Measurements from ENCODE around the gene MAGI3.

DNA sequence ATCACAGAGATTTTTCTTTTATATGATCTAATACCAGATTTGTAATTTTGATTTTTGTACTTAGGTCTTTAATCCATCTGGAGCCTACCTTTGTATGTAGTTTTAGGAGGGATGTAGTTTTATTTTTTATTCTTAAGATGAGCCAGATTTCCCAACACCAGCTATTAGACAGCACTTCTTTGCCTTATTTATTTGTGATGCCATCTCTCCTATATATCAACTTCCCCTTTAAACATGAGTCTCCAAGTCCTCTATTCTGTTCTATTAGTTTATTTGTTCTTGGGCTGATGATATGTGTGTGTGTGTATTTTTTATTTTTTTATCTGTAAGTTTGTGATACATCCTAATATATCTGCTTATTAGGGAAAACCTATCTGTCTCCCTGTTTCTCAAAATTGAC lies 274.8 kb downstream of the MAGI3 start:
- no peak for TF ChIP-seq EP300 (IDR thresholded peaks at IDR 0.05; ENCODE audit: borderline replicate concordance)
- TF ChIP-seq ZBTB7A (IDR thresholded peaks at IDR 0.05; ENCODE audit: low read depth): no peak

Measured in Ishikawa (cell line).